ENCODE data around the gene PHACTR3.

DNA sequence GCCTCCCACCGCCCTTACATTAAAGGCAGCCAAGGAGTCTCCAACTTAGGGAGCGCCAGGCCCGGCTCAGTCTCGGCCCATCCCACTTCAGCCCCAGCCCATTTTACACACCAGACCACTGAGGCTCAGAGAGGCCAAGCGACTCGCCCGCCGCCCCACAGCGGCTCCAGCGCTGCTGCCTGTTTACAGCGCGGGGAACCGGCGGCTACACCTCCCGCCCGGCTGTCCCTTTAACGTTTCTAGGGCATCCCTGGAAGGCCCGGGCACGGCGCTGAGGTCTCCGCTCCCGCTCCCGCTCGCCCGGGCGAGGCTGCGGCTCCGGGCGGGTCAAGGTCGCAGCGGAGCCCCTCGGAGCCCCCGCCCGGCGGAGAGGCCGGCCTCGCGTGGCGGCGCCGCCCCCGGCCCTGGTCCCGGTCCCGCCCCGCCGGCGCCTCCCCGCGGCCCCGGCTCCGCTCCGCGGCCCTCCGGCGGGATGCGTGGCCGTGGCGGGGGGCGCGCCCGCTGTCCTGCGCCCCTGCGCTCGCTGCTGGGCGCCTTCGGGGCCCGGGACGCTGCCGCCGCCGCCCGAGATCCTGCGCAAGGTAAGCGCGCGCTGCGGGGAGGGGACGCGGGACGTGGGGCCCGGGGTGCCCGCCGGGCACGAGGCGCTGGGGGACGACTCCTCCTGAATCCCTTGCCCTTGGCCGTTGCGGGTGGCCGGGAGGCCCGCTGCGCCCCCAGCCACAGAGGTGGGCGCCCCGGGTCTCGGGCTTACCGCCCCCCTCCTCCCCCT, 27.1 kb upstream of the PHACTR3 start:
- TF ChIP-seq, protein P1, sequence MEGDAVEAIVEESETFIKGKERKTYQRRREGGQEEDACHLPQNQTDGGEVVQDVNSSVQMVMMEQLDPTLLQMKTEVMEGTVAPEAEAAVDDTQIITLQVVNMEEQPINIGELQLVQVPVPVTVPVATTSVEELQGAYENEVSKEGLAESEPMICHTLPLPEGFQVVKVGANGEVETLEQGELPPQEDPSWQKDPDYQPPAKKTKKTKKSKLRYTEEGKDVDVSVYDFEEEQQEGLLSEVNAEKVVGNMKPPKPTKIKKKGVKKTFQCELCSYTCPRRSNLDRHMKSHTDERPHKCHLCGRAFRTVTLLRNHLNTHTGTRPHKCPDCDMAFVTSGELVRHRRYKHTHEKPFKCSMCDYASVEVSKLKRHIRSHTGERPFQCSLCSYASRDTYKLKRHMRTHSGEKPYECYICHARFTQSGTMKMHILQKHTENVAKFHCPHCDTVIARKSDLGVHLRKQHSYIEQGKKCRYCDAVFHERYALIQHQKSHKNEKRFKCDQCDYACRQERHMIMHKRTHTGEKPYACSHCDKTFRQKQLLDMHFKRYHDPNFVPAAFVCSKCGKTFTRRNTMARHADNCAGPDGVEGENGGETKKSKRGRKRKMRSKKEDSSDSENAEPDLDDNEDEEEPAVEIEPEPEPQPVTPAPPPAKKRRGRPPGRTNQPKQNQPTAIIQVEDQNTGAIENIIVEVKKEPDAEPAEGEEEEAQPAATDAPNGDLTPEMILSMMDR (conservative IDR thresholded peaks at IDR 0.05; ENCODE audit: low read depth in 2 of 2): no peak
- TF ChIP-seq EZH2 (IDR thresholded peaks at IDR 0.05; ENCODE audit: low read depth, unreplicated experiment) (no peak), POLR2AphosphoS5 (IDR thresholded peaks at IDR 0.05; ENCODE audit: low read depth) (no peak), JUNB (IDR thresholded peaks at IDR 0.05; ENCODE audit: unreplicated experiment) (no peak), EZH2phosphoT487 (IDR thresholded peaks at IDR 0.05; ENCODE audit: unreplicated experiment) (no peak), CREB1 (CRISPR knock-in tag; IDR thresholded peaks at IDR 0.05; ENCODE audit: low read depth) (no peak), ZNF331 (CRISPR knock-in tag; IDR thresholded peaks at IDR 0.05; ENCODE audit: low read depth) (no peak), NANOG (IDR thresholded peaks at IDR 0.05; ENCODE audit: borderline replicate concordance) (no peak)
- TF ChIP-seq, protein P2, sequence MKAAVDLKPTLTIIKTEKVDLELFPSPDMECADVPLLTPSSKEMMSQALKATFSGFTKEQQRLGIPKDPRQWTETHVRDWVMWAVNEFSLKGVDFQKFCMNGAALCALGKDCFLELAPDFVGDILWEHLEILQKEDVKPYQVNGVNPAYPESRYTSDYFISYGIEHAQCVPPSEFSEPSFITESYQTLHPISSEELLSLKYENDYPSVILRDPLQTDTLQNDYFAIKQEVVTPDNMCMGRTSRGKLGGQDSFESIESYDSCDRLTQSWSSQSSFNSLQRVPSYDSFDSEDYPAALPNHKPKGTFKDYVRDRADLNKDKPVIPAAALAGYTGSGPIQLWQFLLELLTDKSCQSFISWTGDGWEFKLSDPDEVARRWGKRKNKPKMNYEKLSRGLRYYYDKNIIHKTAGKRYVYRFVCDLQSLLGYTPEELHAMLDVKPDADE (IDR thresholded peaks at IDR 0.05): no peak
- TF ChIP-seq, protein P3, sequence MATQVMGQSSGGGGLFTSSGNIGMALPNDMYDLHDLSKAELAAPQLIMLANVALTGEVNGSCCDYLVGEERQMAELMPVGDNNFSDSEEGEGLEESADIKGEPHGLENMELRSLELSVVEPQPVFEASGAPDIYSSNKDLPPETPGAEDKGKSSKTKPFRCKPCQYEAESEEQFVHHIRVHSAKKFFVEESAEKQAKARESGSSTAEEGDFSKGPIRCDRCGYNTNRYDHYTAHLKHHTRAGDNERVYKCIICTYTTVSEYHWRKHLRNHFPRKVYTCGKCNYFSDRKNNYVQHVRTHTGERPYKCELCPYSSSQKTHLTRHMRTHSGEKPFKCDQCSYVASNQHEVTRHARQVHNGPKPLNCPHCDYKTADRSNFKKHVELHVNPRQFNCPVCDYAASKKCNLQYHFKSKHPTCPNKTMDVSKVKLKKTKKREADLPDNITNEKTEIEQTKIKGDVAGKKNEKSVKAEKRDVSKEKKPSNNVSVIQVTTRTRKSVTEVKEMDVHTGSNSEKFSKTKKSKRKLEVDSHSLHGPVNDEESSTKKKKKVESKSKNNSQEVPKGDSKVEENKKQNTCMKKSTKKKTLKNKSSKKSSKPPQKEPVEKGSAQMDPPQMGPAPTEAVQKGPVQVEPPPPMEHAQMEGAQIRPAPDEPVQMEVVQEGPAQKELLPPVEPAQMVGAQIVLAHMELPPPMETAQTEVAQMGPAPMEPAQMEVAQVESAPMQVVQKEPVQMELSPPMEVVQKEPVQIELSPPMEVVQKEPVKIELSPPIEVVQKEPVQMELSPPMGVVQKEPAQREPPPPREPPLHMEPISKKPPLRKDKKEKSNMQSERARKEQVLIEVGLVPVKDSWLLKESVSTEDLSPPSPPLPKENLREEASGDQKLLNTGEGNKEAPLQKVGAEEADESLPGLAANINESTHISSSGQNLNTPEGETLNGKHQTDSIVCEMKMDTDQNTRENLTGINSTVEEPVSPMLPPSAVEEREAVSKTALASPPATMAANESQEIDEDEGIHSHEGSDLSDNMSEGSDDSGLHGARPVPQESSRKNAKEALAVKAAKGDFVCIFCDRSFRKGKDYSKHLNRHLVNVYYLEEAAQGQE (IDR thresholded peaks at IDR 0.05; ENCODE audit: unreplicated experiment): no peak
